GM19023 (cell line): ENCODE results near the gene AUH.

Source experiments
- ATAC-seq: cut with Tn5 transposase; IDR thresholded peaks from one replicate; pipeline ENCODE4 v1.9.1; 2021; ENCODE audit warnings: mild to moderate bottlenecking, moderate library complexity; ENCODE audit not compliant: unreplicated experiment

Gene AUH

DNA sequence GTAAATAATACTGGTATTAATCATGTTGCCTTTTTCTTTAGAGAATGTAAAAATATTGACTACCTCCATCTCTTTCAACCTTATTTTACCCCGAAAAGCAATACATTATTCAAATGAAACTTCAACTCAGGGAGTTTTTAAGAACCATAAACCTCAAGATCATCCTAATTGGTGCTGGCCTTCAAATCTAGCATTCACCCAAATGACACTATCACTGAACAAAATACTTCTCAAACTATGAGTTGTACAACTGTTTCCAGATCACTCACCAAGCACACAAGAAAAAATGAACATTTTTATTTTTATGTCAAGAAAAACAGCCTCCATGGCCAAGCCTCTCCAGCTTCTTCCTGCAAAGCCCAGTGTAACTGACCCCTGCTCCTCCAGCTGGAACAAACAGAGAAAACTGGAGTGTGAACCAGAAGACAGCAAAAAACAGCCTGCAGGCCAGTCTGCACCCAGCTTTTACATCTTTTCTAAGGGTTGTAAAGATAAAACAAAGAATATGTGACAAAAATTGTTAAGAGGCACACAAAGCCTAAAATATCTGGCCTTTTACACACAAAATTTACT, 21.2 kb downstream of the AUH start:
- no peak for ATAC-seq

DNA sequence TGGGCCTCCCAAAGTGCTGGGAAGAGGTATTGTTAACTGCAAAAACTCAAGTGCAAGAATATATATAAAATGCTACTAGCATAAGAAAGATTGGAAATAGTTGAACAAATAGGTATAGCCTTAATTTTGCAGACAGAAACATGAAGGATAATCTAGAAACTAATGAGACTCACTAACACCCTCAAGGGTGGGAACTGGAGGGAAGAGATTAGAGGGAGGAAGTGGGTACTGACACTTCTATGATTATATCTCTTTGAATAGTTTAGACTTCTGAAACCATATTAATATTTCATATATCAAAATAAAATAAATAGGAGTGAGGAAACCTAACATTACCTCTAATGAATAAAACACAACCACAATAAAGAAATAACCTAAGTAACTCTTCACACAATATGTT, 23.0 kb downstream of the AUH start:
- no peak for ATAC-seq

DNA sequence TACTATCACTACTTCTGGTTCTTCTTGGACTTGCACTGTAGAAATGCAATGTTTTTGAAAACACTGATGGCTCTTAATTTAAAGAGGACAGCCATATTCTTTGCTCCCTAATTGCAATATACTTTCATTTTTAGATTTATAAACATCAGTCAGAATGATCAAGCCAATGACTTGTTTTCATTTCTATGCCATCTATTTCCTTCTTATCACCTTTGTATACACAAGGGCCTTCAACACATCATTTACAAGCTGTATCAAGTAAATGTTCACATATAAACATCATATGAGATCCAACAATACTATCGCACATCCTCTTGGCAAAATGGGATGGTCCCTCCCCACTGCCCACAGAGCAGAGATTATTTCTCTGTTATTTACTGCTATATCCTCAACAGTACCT, 24.9 kb downstream of the AUH start:
- no peak for ATAC-seq

DNA sequence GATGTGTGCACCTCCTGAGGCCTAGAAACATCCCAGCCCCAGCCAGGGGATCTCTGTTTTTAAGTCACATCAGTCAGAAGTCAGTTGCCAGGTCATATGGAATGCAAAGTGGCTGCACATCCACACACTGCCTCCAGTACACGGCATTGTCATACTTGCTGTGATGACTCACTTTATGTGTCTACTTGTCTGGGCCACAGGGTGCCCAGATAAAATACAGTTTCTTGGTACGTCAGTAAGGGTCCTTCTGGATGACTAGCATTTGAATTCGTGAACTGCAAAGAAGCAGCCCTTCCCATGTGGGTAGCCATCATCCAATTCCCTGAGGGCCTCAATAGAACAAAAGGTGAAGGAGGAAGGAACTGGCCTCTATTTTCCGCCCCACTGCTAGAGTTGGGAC, 27.7 kb downstream of the AUH start:
- ATAC-seq, result no peak

DNA sequence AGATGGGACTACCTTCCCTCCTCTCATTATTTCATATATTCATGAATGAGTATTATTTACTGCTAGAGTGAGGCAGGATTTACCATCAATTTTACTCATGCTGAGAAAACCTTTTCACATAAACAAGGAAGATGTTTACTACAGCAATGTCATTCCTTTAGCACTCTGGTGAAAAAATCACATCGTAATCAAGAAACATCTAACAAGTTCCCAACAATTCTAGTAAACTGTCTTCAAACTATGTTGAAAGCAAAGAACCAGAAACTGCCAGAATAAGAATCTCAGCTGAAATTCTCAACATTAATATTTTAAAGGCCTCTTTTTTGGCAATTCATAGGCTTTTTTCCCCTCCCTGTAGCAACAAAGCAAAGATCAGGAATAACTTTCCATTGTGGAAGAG, 28.2 kb downstream of the AUH start:
- no peak for ATAC-seq

DNA sequence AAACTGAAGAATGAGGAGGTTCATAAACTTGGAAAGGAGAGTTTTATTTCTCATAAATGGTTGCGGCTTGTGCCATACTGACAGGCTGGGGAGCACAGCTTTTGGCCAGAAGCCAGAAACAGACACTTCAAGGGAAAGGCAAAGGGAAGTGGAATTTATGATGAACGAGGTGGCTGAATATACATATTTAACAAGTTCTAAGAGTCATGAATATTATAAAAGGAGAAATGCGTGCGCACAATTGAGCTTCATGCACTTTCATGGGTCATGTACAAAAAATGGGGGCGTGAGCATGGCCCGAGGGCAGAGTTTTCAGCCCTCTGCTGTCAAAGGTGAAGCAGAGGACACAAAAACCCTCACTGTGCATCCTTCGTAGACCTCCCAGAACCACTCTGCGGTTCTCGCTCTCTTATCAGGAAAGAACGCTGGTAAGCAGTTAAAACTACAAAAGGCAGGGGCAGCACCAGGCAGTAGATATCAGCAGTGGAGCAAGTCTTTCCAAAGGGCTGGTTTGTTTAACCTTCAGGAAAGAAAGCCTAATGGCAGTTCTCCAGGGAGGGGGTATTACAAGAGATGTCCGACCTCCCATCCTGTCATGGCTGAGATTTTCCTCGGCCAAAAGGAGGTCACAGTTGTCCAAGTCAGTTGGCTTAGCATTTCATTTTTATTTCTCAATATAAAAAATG, 29.0 kb downstream of the AUH start:
- no peak for ATAC-seq

DNA sequence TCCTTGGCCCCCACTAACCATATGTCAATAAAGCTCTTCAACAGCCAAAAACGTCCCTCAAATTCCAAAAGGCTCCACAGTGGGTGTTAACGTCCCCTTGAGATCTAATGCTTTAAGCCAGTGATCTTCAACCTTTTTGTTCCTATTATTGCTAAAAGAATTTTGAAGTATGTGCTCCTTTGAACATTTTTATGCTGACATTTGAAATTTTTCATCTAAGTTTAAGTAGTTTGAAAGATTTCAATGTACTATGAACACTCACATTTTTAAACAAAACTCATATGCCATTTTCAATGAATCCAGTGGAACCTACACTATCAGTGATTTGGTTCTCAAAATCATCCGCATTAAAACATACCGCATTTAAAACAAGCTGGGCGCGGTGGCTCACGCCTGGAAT, 29.9 kb downstream of the AUH start:
- no peak for ATAC-seq

DNA sequence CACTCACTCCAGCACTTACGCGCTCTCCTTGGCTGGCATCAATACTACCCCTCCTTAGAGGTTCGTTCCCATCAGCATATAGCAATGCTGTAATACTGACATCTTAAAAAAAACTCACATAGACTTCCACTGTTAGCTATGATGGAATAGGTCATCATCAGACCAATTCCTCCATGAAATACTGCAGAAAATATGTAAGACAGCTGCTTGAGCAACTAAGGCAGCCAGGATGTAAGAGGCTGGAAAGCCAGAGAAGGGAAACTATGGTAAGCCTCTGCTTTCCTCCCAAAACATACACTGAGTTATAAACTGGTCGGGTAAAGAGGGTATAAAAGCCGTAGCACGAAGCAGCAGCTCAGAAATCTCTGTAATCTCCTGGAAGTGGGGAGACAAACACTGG, 33.5 kb downstream of the AUH start:
- no peak for ATAC-seq

DNA sequence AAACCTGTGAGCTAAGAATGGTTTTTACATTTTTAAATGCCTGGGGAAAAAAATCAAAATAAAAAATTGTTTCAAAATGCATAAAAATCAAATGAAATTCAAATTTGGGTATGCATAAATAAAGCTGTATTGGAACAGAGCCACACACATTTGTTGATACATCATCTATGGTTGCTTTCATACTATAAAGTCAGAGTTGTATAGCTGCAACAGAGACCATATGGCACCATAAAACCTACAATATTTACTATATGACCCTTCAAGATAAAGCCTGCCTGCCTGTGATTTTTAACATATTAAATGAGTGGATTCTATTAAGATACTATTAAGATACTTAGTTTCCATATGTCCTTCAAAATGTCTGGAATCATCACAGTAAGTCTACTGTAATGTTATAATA, 40.0 kb downstream of the AUH start:
- no peak for ATAC-seq

DNA sequence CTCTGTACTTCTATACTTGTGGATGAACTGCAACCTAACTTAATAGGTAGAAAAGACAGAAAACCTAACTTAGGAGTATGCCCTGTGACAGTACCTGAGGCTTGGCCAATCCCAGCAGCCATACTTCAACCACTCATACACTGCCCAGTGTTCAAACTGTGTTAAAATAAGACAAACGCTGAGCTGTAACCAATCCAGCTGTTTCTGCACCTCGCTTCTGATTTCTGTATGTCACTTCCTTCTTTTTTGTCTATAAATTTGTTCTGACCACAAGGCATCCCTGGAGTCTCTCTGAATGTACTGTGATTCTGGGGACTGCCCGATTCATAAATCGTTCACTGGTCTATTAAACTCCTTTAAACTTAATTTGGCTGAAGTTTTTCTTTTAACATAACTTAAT, 41.4 kb downstream of the AUH start:
- no peak for ATAC-seq

DNA sequence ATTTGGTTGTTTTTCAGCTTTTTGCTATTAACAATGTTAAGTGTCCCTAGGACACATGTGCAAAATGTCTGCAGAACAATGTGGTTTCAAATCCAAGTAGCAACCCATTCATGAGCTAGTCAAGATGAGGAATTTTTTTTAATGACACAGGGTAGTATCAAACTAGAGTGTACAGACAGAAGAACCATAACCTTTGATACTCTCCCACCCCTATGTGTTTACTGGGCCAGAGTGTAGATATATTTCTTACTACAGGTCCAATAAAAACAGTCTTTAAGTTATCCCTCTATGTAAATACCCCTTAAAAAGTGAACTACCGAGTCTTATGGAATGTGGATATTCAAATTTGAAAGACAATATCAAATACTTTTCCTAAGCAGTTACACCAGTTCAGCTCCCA, 45.6 kb downstream of the AUH start:
- ATAC-seq, result no peak

DNA sequence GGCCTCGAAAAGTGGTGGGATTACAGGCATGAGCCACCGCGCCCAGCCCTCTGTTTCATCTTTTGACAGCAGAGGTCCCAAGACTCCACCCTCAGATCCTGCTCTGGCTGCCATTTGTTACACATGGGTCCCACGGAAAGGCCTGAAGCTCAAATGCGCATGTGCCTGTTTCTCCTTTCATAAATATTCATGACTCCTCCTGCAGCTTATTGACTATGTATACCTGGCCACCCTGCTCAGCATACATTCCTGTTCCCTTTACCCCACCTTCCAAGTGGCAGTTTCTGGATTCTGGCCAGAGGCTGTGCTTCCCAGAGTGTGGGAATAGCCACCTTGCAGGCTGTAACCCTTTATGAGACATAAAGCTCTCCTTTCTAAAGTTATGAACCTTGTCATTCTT, 46.5 kb downstream of the AUH start:
- ATAC-seq, result no peak

DNA sequence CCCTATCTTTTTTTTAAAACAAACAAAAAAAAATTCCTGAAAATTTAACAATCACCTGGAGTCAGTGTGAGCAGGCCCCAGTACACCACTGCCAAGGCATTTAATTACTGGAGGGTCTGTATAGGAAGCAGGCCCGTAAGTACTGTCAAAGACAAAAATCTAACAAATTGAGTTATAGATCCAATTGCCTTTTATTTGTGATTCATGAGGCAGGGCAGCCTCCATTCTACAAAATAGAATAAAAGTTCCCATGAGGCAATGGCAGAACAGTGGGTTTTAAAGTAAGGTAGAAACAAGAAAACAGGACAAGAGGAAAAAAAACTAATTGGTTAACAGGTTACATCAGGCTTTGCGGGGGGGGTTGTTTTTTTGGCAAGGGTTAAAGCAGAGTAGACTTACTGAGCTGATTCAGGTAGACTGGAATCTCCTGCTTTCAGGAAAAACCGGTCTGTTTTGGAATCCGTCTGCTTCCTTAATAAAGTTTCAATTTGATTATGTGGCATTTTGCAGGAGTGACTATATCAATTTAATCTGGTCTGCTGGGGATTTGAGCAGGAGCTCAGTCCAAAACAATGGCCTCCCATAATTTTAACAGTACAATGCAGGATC, 48.9 kb downstream of the AUH start:
- no peak for ATAC-seq

DNA sequence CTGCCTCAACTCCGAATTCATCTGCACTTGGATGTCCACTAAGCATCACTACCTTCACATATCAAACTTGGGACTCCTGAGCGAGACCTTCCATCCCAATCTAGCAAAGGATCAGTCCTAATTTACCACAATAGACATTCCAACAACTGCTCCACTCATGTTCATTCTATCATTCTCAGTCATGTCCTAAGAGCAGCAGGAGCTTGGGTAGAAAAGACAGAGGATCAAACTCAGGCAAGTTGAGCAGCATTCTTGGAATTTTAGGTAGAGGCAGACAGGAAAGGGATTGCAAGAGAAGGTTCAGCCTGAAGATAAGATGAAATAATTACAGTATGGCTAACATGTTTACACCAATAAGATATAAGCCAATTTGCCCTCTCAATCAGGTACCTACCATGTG, 51.7 kb downstream of the AUH start:
- no peak for ATAC-seq

DNA sequence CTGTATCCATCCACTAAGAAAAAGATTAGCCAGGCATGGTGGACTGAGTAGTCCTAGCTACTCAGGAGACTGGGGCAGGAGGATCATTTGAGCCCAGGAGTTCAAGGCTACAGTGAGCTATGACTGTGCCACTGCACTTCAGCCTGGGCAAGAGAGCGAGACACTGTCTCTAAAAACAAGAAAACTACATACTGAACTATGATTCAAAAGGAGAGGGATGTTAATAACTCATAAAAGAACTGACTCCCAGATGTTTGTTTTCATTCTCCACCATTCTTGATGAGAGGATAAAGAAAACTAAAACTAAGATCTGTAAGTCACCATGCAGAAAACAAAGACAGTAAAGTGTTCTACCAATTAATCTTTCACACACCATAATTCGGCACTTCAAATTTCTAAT, 53.5 kb downstream of the AUH start:
- ATAC-seq, result no peak

DNA sequence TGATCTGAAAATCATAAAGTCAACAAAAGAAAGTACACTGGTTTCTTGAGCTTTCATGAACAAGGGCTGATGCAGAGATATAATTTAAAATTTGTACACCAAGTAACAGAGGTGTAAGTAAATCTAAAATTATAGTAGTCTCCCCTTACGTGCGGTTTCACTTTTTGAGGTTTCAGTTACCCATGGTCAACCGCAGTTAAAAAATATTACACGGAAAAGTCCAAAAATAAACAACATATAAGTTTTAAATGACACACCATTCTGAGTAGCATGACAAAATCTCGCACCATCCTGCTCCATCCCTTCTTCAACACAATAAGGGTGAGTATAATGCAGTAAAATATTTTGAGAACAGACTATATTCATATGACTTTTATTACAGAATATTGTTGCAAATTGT, 54.4 kb downstream of the AUH start:
- no peak for ATAC-seq

DNA sequence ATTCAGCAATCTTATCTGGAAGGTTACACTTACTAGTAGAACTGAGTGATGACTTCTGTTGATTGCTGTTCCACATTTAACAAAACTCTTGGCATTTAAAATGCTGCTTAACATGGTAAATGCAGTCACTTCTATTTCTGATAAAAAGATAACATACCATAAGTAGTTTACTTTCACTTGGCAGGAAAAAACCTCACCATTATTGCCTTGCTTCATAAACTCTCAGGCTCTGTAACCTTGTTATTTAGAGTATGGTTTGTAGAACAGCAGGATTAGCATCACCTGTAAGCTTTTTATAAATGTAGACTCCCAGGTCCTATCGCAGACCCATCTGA, 55.5 kb downstream of the AUH start:
- ATAC-seq, result no peak

DNA sequence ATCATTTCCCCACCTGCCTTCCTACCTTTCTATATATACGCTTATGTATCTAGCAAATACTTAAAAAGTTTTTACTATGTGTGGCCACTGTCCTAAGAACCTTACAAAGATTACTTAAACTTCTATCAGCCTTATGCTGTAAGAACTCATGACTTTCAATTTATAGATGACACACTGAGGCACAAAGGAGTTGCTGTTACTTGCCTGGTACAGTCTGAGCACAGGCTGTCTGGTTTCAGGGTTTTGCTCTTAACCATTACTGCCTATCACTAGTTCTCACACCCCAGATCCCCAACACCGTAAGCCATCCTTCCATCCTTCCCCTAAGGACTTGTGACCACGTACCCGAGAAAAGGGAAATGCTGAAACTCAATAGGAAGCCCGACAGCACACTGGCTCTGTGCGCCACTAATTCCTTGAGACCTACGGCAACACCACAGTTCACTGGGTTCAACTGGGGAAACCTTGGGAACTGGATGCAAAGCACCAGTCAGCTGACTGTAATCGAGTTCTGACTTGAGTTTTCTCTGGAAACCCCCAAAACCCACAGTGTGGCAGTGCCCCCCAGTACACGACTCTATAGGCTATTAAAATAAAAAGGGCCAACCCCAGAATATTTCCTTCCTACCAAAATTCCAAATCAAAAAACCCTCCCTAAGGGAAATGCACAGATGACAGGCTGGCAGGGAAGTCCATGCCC, 56.0 kb downstream of the AUH start:
- no peak for ATAC-seq

DNA sequence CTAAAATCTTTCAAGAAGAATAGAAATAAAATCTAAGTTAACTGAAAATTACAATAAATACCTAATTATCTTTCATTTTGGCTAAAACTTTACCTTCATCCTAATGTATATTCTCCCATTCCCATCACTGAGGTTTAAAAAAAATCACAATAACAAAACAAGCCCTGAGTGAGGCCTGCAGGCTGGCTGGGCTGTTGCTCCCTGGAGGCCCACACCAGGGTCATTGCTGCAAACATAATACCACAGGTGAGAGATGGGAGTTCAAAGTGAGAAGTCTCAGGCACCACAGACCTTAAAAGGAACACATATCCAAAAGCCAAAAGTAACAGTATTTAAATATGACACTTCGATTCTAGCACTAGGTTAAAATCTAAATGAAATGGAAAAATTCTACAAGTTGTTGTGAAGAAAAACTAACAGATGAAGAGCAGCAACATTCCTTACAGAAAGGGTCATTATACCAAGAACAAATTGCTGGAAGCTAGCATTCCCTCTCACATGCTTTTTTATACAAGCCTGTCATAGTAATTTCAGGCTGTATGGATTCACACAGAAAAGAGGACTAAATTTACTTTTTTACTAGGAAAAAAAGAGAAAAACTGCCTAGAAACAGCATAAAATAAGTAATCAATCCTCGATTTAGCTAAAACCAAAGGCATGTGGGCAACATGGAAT, 57.8 kb downstream of the AUH start:
- ATAC-seq, result no peak

DNA sequence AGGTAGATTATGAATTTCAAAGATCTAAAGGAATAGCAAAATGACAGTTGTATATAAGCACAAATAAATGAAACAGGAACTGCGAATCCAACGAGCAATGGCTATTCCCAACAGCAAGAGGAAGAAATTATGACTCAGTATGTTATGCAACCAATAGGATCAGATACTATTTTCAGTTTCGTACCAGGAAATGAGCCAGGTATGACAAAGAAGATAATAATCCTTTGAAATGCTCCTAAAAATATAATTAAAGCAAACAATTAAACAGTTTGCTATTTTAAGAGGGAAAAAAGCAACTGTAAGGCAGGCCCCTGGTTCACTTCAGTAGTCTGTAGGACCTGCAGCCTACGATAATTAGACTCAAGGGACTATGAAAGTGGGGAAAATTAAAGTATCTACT, 58.9 kb downstream of the AUH start:
- ATAC-seq, result no peak

DNA sequence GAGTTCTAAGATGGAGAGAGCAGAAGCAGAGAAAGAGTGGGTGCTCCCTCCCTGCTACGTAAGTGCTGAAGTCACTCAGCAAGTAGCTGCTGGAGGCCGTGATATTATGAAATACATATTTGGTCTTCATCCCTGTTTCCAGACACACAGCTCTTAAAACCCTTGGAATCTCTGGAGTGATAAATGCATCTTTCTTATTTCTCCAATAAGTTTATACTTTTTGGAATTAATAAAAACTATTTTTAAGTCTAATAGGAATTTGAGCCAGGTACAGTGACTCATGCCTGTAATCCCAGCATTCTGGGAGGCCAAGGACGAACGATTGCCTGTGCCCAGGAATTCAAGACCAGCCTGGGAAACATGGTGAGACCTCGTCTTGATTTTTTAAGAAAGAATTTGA, 60.6 kb downstream of the AUH start:
- ATAC-seq, result no peak

DNA sequence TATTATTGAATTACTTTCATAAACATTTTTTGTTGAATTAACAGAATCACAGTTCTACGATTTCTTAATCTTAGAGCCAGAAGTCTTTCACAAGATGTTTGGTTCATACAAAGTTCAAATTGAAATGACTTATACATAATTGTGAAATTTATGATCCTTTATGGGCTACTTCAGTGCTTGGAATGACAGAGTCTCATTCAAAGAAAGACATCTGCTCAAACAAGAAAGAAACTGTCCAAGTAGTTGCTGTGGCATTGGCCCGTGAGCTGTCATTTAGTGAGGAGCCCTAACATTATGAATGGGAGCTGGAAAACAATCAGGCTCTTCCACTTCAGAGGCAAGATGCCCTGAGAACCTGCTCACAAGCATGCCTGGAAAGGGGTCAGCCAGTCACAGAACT, 63.4 kb downstream of the AUH start:
- ATAC-seq, result no peak
